Endodermal cell (in vitro differentiated cells): ENCODE results near the gene PHC1. TPM values are rescaled to one million over a fixed set of nuclear protein-coding genes. Genes with fewer than 3 reads are reported as not detected.
"Not testable (repeated sequence)": the region's sequence is repeated elsewhere in the genome, so short reads cannot be mapped to it uniquely, and the experiment has no call there.

Source experiments
- DNase-seq: peaks from one replicate; pipeline ENCODE4 v3.0.0-alpha.2; 2017
- H3K27ac ChIP-seq: 2 replicates; pipeline ENCODE4 v1.5.1; 2013; ENCODE audit warnings: mild to moderate bottlenecking, low read depth, low read length, moderate library complexity
- H3K27me3 ChIP-seq: 2 replicates; pipeline ENCODE4 v1.6.1; 2013; ENCODE audit warnings: mild to moderate bottlenecking, low read length, moderate library complexity; ENCODE audit not compliant: insufficient read depth, control insufficient read depth, poor library complexity, severe bottlenecking
- H3K36me3 ChIP-seq: 2 replicates; pipeline ENCODE4 v1.7.0; 2013; ENCODE audit warnings: mild to moderate bottlenecking, low read length, moderate library complexity; ENCODE audit not compliant: control insufficient read depth, insufficient read depth
- H3K4me1 ChIP-seq: one replicate; pipeline ENCODE4 v1.7.0; 2013; ENCODE audit warnings: low read length; ENCODE audit not compliant: control insufficient read depth, insufficient read depth
- H3K4me3 ChIP-seq: 2 replicates; pipeline ENCODE4 v1.5.1; 2013; ENCODE audit warnings: mild to moderate bottlenecking, low read length, moderate library complexity
- H3K9ac ChIP-seq: 2 replicates; pipeline ENCODE4 v1.6.1; 2013; ENCODE audit warnings: mild to moderate bottlenecking, low read length, moderate library complexity; ENCODE audit not compliant: poor library complexity, severe bottlenecking; ENCODE audit errors: extremely low read depth
- H3K9me3 ChIP-seq: 2 replicates; pipeline ENCODE4 v1.6.1; 2013; ENCODE audit warnings: mild to moderate bottlenecking, low read length, moderate library complexity; ENCODE audit not compliant: control insufficient read depth
- H3K27ac Mint-ChIP-seq: 2 replicates; pipeline ENCODE4 v1.8.0; 2020; ENCODE audit warnings: mixed read lengths
- H3K27me3 Mint-ChIP-seq: 2 replicates; pipeline ENCODE4 v1.8.0; 2021; ENCODE audit warnings: mild to moderate bottlenecking, mixed read lengths; ENCODE audit not compliant: insufficient read depth
- H3K36me3 Mint-ChIP-seq: 2 replicates; pipeline ENCODE4 v1.8.0; 2020; ENCODE audit warnings: low read depth, mixed read lengths
- H3K4me1 Mint-ChIP-seq: 2 replicates; pipeline ENCODE4 v1.8.0; 2020; ENCODE audit warnings: mixed read lengths
- H3K4me3 Mint-ChIP-seq: 2 replicates; pipeline ENCODE4 v1.8.0; 2020; ENCODE audit warnings: mild to moderate bottlenecking, moderate library complexity, mixed read lengths
- H3K9me3 Mint-ChIP-seq: 2 replicates; pipeline ENCODE4 v1.8.0; 2020; ENCODE audit warnings: mild to moderate bottlenecking, mixed read lengths
- WGBS, 2 experiments: methylation state at CpG; one replicate each; pipeline versions ENCODE4 v1.1.5 to v1.1.7; 2013; ENCODE audit warnings: missing lambda C conversion rate in 2 of 2, mixed read lengths in 1 of 2; ENCODE audit not compliant: insufficient coverage in 1 of 2, insufficient read length in 1 of 2; 5-methylcytosine and 5-hydroxymethylcytosine counted together
- long read RNA-seq, 4 experiments: library from polyadenylated mRNA in 2 of 4; library from RNA in 1 of 4; library from capped mRNA in 1 of 4; stranded (forward) in 3 of 4; unstranded in 1 of 4; transcript quantifications; one replicate each; pipeline ENCODE4 v2.0.0, GENCODE V29; 2020 to 2021; ENCODE audit warnings: inconsistent platforms in 1 of 4
- polyA plus RNA-seq, 2 experiments: library from polyadenylated mRNA; stranded (reverse); fragments of 50-300 nt; gene quantifications; one replicate each; pipeline ENCODE4 v1.2.3, GENCODE V29; 2013
- total RNA-seq, 2 donors: library from RNA; stranded (reverse); fragmentation: NEBNext Ultra II Directional in 1 of 2; extraction: Animal tissue kit (Norgen Biotek cat#: 25700) in 1 of 2; gene quantifications; 2 replicates in 1 of 2; 3 replicates in 1 of 2; pipeline ENCODE4 v1.2.1, GENCODE V29; 2021
- TF ChIP-seq, protein P1 (sequence below): fragments of 200-600 bp; sonication (generic); conservative IDR thresholded peaks from 2 replicates; pipeline ENCODE4 v1.5.0; 2021; ENCODE audit warnings: antibody characterized with exemption, mild to moderate bottlenecking

The PHC1 gene
- total RNA-seq: 100 to 1,000 TPM; 100 to 538 TPM
- polyA plus RNA-seq (2013, experiment 1 of 2): 128 TPM
- 90.0 TPM for polyA plus RNA-seq (2013, experiment 2 of 2)
- long read RNA-seq, experiment 1, partial matches to known transcripts: 13 of 36 reads
- long read RNA-seq, experiment 1, other reads (novel, unspliced or antisense): 20 of 36 reads
- long read RNA-seq, experiment 2, transcript PHC1-214 (15 exons, 3,626 nt): major isoform, 59 of 120 reads
- long read RNA-seq, experiment 2, partial matches to known transcripts: 18 of 120 reads
- long read RNA-seq, experiment 2, other reads (novel, unspliced or antisense): 43 of 120 reads
- long read RNA-seq, experiment 3, transcript PHC1-214 (15 exons, 3,626 nt): major isoform, 114 of 718 reads
- long read RNA-seq, experiment 3, partial matches to known transcripts: 338 of 718 reads
- long read RNA-seq, experiment 3, other reads (novel, unspliced or antisense): 265 of 718 reads
- long read RNA-seq, experiment 4, partial matches to known transcripts: 1 of 1 reads
- long read RNA-seq, experiment 4, other reads (novel, unspliced or antisense): 0 of 1 reads

DNA sequence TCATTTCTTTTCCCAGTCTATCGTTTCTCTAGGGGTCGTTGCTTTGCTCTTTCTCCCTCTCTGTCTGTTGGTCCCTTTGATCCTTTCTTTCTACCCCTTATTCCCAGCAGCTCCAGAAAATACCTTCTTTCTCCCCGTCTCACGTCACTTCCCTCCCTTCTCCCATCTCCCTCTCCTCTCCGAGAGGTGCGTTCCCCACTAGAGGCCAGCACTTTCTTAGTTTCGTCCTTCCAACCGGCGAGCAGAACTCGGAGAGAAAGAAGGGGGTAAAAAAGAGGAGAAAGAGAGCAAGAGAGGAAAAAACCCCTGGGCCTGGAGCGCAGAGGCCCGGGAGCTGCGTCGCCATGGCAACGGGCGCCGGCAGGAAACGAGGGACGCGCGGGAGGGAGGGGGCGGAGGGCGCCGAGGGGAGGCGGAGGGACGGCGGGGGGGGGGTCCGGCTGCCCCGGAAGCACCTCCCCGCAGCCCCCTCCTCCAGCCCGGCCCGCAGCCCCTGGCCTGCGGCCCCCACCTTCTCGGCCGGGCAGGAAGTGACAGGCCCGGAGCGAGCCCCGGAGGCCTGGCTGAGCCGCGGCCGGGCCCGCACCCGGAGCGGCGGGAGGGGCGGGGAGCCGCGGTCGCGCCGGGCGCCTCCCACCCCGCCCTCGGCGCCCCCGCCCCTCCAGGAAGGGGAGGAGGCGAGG lies at the start of gene PHC1:
PHC1 (plus strand) TSS at position 477 of the 683 bp plus-strand sequence. CDS start 3,169 bp downstream, outside the sequence.
- 0% methylated on average over 2 to 20 of the region's 57 CpGs for WGBS, 2 experiments
- not testable (repeated sequence) for H3K27me3 ChIP-seq, H3K36me3 Mint-ChIP-seq, H3K36me3 ChIP-seq, H3K4me3 Mint-ChIP-seq, H3K9me3 ChIP-seq, H3K9me3 Mint-ChIP-seq, H3K27me3 Mint-ChIP-seq
- Histone ChIP-seq H3K9ac (peak within 1 kb of the TSS; percentile 68), H3K27ac (peak within 1 kb of the TSS; percentile 97), H3K4me1 (peaks cover 11% of the 10 kb centered on the region), H3K4me3 (peak within 1 kb of the TSS; percentile 89)
- Mint-ChIP-seq H3K4me1 (peaks cover 41% of the 10 kb centered on the region), H3K27ac (peak within 1 kb of the TSS; percentile 98)
- TF ChIP-seq, protein P1, sequence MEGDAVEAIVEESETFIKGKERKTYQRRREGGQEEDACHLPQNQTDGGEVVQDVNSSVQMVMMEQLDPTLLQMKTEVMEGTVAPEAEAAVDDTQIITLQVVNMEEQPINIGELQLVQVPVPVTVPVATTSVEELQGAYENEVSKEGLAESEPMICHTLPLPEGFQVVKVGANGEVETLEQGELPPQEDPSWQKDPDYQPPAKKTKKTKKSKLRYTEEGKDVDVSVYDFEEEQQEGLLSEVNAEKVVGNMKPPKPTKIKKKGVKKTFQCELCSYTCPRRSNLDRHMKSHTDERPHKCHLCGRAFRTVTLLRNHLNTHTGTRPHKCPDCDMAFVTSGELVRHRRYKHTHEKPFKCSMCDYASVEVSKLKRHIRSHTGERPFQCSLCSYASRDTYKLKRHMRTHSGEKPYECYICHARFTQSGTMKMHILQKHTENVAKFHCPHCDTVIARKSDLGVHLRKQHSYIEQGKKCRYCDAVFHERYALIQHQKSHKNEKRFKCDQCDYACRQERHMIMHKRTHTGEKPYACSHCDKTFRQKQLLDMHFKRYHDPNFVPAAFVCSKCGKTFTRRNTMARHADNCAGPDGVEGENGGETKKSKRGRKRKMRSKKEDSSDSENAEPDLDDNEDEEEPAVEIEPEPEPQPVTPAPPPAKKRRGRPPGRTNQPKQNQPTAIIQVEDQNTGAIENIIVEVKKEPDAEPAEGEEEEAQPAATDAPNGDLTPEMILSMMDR: peak; percentile 73
- peak; percentile 96 for DNase-seq

DNA sequence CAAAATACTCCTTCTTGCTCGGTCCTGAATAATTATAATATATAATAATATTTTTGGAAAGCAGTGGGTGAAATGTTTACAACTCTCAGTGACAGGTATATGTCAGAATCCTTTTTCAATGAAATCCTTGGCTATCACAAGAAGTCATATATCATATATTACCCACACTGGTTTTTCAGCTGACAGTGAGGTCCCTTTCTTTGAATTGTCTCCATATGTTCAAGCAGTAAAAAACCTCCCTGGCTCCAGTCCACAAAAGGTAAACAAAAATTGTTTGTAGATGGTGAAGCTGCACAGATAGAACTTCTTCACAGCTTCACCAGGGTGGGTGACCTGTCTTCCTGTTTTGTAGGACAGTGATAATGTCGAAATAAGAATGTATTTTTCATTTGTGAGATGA lies 47.9 kb upstream of the PHC1 start:
- Mint-ChIP-seq H3K4me1 (no peaks in the 10 kb centered on the region), H3K9me3 (no peaks in the 10 kb centered on the region), H3K27ac (no peak overlapping the region), H3K36me3 (peaks cover 7% of the 10 kb centered on the region), H3K4me3 (no peak overlapping the region), H3K27me3 (no peaks in the 10 kb centered on the region)
- DNase-seq: no peak
- no peaks in the 10 kb centered on the region for H3K9me3 ChIP-seq
- H3K4me3 ChIP-seq: no peak overlapping the region
- no peaks in the 10 kb centered on the region for H3K4me1 ChIP-seq
- H3K36me3 ChIP-seq: peaks cover 9% of the 10 kb centered on the region
- H3K9ac ChIP-seq: no peak overlapping the region
- no peaks in the 10 kb centered on the region for H3K27me3 ChIP-seq
- TF ChIP-seq, protein P1: no peak
- 85% methylated on average over 1 of the region's 2 CpGs; no CpG with 5 or more reads in 1 of the 2 experiments for WGBS, 2 experiments
- H3K27ac ChIP-seq: no peak overlapping the region

DNA sequence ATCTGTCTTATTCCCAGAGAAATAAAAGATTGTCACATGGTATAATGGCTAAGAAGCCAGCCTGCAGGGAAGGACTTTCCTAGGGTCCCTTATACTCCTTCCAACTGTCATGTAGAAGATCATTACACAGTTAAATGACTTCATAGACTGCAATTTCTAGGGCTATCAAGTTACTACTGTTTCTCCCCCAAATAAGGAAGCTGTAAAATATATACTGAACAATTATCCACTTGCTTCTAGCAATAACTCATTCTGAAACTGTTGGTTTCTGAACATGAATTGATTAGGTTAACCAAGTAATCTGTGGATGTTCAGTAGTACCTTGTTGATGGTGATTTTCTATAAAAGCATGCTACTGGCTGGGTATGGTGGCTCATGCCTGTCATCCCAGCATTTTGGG lies 47.3 kb upstream of the PHC1 start:
- Histone ChIP-seq H3K9me3 (no peaks in the 10 kb centered on the region), H3K9ac (no peak overlapping the region), H3K36me3 (peaks cover 9% of the 10 kb centered on the region), H3K27me3 (no peaks in the 10 kb centered on the region), H3K27ac (no peak overlapping the region), H3K4me3 (no peak overlapping the region), H3K4me1 (no peaks in the 10 kb centered on the region)
- Mint-ChIP-seq H3K27me3 (no peaks in the 10 kb centered on the region), H3K4me3 (no peak overlapping the region), H3K36me3 (peaks cover 7% of the 10 kb centered on the region), H3K27ac (no peak overlapping the region), H3K4me1 (no peaks in the 10 kb centered on the region), H3K9me3 (no peaks in the 10 kb centered on the region)
- DNase-seq: no peak
- TF ChIP-seq, protein P1: no peak
